MM.1S (cell line): ENCODE results near the gene GRAMD2A.

Experiments used
- DNase-seq: peaks from one replicate; pipeline ENCODE4 v3.0.0-alpha.2; 2015
- H2AFZ ChIP-seq: fragments of 300-600 bp; sonication (generic); 2 replicates; pipeline ENCODE4 v1.6.0; 2016; ENCODE audit warnings: antibody characterized with exemption, low read length
- H3F3A ChIP-seq: fragments of 300-600 bp; sonication (generic); 2 replicates; pipeline ENCODE4 v1.6.1; 2016; ENCODE audit warnings: mild to moderate bottlenecking, antibody characterized with exemption, low read length, moderate library complexity, mixed read lengths; ENCODE audit not compliant: insufficient read depth
- H3K27ac ChIP-seq: fragments of 300-600 bp; sonication (generic); 2 replicates; pipeline ENCODE4 v1.5.1; 2016; ENCODE audit warnings: mild to moderate bottlenecking, low read length
- H3K27me3 ChIP-seq: fragments of 300-600 bp; sonication (generic); replicated peaks from 2 replicates; pipeline ENCODE4 v1.6.0; 2016; ENCODE audit warnings: low read length; ENCODE audit not compliant: insufficient read depth
- H3K36me3 ChIP-seq: fragments of 300-600 bp; sonication (generic); replicated peaks from 2 replicates; pipeline ENCODE4 v1.6.1; 2016; ENCODE audit warnings: mild to moderate bottlenecking, low read length, mixed read lengths; ENCODE audit not compliant: insufficient read depth
- H3K4me1 ChIP-seq: fragments of 300-600 bp; sonication (generic); 2 replicates; pipeline ENCODE4 v1.6.1; 2016; ENCODE audit warnings: low read length, mixed read lengths
- H3K4me2 ChIP-seq: fragments of 300-600 bp; sonication (generic); 2 replicates; pipeline ENCODE4 v1.6.0; 2016; ENCODE audit warnings: low read depth, low read length
- H3K4me3 ChIP-seq: fragments of 300-600 bp; sonication (generic); 2 replicates; pipeline ENCODE4 v1.5.1; 2016; ENCODE audit warnings: low read length, mixed read lengths
- H3K79me2 ChIP-seq: fragments of 300-600 bp; sonication (generic); 2 replicates; pipeline ENCODE4 v1.6.1; 2016; ENCODE audit warnings: mixed run types, low read length, mixed read lengths
- H3K9ac ChIP-seq: fragments of 300-600 bp; sonication (generic); 2 replicates; pipeline ENCODE4 v1.6.1; 2016; ENCODE audit warnings: low read length, mixed read lengths
- H3K9me2 ChIP-seq: fragments of 300-600 bp; sonication (generic); replicated peaks from 2 replicates; pipeline ENCODE4 v1.6.1; 2016; ENCODE audit warnings: mild to moderate bottlenecking, low read length, mixed read lengths; ENCODE audit not compliant: insufficient read depth
- H3K9me3 ChIP-seq: fragments of 300-600 bp; sonication (generic); replicated peaks from 2 replicates; pipeline ENCODE4 v1.6.1; 2016; ENCODE audit warnings: mild to moderate bottlenecking, low read length, mixed read lengths; ENCODE audit not compliant: insufficient read depth
- H4K20me1 ChIP-seq: fragments of 300-600 bp; sonication (generic); 2 replicates; pipeline ENCODE4 v1.6.1; 2016; ENCODE audit warnings: mild to moderate bottlenecking, low read length, moderate library complexity, mixed read lengths; ENCODE audit not compliant: insufficient read depth
- EZH2 ChIP-seq: fragments of 300-600 bp; sonication (generic); optimal IDR thresholded peaks from 2 replicates; pipeline ENCODE3; 2017; ENCODE audit warnings: low read depth, mild to moderate bottlenecking, antibody characterized with exemption, low read length, mixed read lengths
- EZH2phosphoT487 ChIP-seq: fragments of 300-600 bp; sonication (generic); IDR thresholded peaks from 2 replicates; pipeline ENCODE4 v1.6.1; 2018; ENCODE audit warnings: antibody characterized with exemption, low read length
- TF ChIP-seq, protein P1 (sequence below): fragments of 300-600 bp; sonication (generic); IDR thresholded peaks from 2 replicates; pipeline ENCODE4 v1.5.1; 2016; ENCODE audit warnings: antibody characterized with exemption, low read length, mixed read lengths

The GRAMD2A gene

DNA sequence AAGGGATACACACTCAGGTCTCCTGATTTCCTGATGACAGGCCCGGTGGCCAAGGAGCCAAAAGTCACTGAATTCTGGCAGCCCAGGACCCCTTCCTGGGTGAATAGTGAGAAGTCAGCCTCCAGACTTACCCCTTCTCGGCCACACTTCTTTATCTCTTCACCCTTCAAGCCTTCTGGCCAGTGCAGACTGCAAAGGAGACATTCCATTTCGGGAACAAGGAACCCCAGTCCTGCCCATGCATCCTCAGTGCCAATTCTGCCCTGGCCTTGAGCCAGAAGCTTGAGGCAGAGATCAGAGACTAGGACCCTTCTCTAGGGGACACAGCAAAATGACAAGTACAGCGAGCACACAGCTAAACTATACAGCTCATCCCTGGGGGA, 28.8 kb downstream of the GRAMD2A start:
- no peak for DNase-seq
- Histone ChIP-seq H2AFZ (no peak overlapping the region), H4K20me1 (no peaks in the 10 kb centered on the region), H3K9me3 (no peaks in the 10 kb centered on the region), H3K4me1 (no peaks in the 10 kb centered on the region), H3K9ac (no peak overlapping the region), H3K27ac (no peak overlapping the region), H3K27me3 (no peaks in the 10 kb centered on the region), H3K9me2 (no peaks in the 10 kb centered on the region), H3K79me2 (no peaks in the 10 kb centered on the region), H3K36me3 (no peaks in the 10 kb centered on the region), H3F3A (no peaks in the 10 kb centered on the region), H3K4me3 (no peak overlapping the region), H3K4me2 (no peak overlapping the region)
- no peak for TF ChIP-seq EZH2phosphoT487
- TF ChIP-seq, protein P1, sequence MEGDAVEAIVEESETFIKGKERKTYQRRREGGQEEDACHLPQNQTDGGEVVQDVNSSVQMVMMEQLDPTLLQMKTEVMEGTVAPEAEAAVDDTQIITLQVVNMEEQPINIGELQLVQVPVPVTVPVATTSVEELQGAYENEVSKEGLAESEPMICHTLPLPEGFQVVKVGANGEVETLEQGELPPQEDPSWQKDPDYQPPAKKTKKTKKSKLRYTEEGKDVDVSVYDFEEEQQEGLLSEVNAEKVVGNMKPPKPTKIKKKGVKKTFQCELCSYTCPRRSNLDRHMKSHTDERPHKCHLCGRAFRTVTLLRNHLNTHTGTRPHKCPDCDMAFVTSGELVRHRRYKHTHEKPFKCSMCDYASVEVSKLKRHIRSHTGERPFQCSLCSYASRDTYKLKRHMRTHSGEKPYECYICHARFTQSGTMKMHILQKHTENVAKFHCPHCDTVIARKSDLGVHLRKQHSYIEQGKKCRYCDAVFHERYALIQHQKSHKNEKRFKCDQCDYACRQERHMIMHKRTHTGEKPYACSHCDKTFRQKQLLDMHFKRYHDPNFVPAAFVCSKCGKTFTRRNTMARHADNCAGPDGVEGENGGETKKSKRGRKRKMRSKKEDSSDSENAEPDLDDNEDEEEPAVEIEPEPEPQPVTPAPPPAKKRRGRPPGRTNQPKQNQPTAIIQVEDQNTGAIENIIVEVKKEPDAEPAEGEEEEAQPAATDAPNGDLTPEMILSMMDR = no peak
- TF ChIP-seq EZH2 = no peak

DNA sequence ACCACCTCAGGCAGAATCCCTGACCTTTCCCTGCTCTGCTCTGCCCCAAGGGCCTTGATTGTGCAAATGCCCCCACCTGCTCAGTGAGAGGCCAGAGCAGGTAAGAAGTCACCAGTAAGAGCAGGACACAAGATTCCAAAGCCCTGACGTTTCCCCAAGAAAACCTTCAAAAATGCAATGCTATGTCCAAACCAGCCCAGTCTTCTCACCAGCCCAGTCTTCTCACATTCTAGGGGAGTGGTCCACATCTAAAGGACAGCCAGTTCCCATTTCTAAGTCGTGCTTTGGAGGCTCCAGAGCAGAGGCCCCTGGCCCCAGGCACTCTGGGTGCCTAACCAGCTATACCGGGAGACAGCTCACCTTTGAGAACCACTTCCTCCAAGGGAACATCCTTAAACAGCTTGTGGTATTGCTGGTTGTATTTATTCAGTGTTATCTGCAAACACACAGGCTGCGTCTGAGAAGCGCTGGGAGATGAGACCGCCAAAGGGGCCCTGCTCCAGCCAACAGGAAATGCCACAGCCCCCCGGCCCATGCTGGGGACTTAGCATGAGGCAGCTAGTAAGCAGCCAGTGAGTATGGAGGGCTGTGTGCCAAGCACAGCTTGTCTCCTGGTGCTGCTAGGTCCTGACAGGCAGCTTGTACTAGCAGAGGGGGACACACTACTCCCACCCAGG, 29.3 kb downstream of the GRAMD2A start:
- no peak overlapping the region for H3K27ac ChIP-seq
- H3K27me3 ChIP-seq = no peaks in the 10 kb centered on the region
- H3K79me2 ChIP-seq = no peaks in the 10 kb centered on the region
- no peak overlapping the region for H3K9ac ChIP-seq
- no peak overlapping the region for H2AFZ ChIP-seq
- no peaks in the 10 kb centered on the region for H3K9me2 ChIP-seq
- no peak overlapping the region for H3K4me3 ChIP-seq
- H3K4me1 ChIP-seq = no peaks in the 10 kb centered on the region
- DNase-seq = no peak
- H3K36me3 ChIP-seq = no peaks in the 10 kb centered on the region
- no peaks in the 10 kb centered on the region for H3K9me3 ChIP-seq
- H3F3A ChIP-seq = no peaks in the 10 kb centered on the region
- H4K20me1 ChIP-seq = no peaks in the 10 kb centered on the region
- no peak overlapping the region for H3K4me2 ChIP-seq
- TF ChIP-seq EZH2 (no peak), EZH2phosphoT487 (no peak)
- TF ChIP-seq, protein P1 = no peak

DNA sequence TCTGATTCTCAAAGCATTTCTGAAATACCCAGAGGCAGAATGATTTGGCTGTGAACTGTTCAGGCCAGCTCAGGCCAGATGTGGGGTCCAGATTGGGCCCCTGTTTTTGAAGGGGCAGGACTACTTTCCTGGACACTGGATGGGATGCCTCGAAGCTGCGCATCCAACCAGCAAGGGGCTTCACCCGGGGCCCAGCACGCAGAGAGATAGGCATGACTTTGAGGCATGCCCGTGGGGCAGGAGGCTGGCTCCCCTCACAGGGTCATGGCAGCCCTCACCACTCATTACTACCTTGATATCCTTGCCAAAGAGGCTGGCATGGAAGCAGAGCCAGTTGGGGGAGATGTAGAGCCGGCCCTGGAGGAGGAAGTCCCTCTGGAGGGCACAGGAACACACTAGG, 30.1 kb downstream of the GRAMD2A start:
- no peak overlapping the region for H3K4me3 ChIP-seq
- H3K9me2 ChIP-seq = no peaks in the 10 kb centered on the region
- no peak overlapping the region for H3K4me2 ChIP-seq
- TF ChIP-seq, protein P1 = no peak
- TF ChIP-seq EZH2 (no peak), EZH2phosphoT487 (no peak)
- no peaks in the 10 kb centered on the region for H3K9me3 ChIP-seq
- no peak overlapping the region for H2AFZ ChIP-seq
- H3K36me3 ChIP-seq = no peaks in the 10 kb centered on the region
- no peak overlapping the region for H3K9ac ChIP-seq
- H3K27me3 ChIP-seq = no peaks in the 10 kb centered on the region
- H4K20me1 ChIP-seq = no peaks in the 10 kb centered on the region
- H3K27ac ChIP-seq = no peak overlapping the region
- no peaks in the 10 kb centered on the region for H3K4me1 ChIP-seq
- no peaks in the 10 kb centered on the region for H3F3A ChIP-seq
- no peaks in the 10 kb centered on the region for H3K79me2 ChIP-seq
- no peak for DNase-seq
